ENCODE results near the gene BST2. TPM values are rescaled to one million over a fixed set of nuclear protein-coding genes. Genes with fewer than 3 reads are reported as not detected.

BST2 gene
- total RNA-seq, 4 donors from 2014 or later: 84.6 to 267 (median 195) TPM

DNA sequence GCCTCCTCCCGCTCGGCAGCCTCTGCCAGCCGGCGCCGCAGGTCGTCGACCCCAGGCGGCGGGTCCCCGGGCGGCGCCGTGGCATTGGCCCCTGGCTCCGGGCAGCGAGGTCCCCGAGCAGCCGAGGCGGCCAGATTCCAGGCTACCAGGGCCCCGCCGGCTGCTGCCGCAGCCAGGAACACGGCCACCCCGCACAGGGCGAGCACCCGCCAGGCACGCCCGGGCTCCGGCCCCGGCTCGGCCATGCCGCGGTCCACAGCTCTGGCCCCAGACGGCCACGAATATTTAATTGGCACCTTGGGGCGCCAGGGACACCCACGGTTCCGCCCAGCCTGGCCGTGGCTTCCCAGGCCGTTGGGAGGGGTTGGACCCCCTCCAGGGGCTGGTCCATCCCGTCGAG lies 11.5 kb downstream of the BST2 start, which contains the start of gene CCDC194:
TSS of gene CCDC194 (minus strand) at position 283 of the 400 bp plus-strand sequence. CDS start at position 245, 38 bp downstream.
- intact Hi-C loops (cut with DNase I; ENCODE audit: low total_unique reads): no loop called here

DNA sequence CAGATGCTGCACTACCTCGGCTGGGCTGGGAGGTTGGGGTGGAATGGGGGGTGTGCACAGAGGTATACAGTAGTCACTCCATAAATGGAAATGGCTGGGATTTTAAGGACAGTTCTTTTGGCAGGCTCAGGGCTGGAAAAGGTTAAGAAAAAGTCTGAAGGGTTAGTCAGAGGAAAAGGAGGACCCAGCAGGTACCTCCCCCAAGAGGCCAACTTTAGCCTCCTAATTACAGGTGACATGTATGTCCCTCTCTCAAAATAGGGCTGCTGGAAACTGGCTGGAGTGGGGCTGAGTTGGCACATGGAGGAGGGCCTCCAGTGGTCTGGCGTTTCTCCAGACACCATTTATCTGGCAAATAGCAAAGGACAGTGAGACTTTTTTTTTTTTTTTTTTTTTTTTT lies 12.4 kb downstream of the BST2 start:
- Histone ChIP-seq H3K27me3 (no peaks in the 10 kb centered on the region), H3K4me3 (no peak overlapping the region), H3K9me3 (no peaks in the 10 kb centered on the region), H3K27ac (no peak overlapping the region), H3K4me1 (no peaks in the 10 kb centered on the region), H3K36me3 (no peaks in the 10 kb centered on the region)
- DNase-seq: no peak
- intact Hi-C loops (cut with DNase I; ENCODE audit: low total_unique reads): no loop called here
- no peak for TF ChIP-seq POLR2A (IDR thresholded peaks at IDR 0.05)

More for the DNA sequence above, 11.5 kb downstream of the BST2 start, which contains the start of gene CCDC194:
- H3K27ac ChIP-seq: no peak within 1 kb of the TSS
- H3K36me3 ChIP-seq: no peaks in the 10 kb centered on the region
- no peaks in the 10 kb centered on the region for H3K9me3 ChIP-seq
- no peaks in the 10 kb centered on the region for H3K27me3 ChIP-seq
- no peak for DNase-seq
- no peaks in the 10 kb centered on the region for H3K4me1 ChIP-seq
- H3K4me3 ChIP-seq: no peak within 1 kb of the TSS
- TF ChIP-seq, protein P1, sequence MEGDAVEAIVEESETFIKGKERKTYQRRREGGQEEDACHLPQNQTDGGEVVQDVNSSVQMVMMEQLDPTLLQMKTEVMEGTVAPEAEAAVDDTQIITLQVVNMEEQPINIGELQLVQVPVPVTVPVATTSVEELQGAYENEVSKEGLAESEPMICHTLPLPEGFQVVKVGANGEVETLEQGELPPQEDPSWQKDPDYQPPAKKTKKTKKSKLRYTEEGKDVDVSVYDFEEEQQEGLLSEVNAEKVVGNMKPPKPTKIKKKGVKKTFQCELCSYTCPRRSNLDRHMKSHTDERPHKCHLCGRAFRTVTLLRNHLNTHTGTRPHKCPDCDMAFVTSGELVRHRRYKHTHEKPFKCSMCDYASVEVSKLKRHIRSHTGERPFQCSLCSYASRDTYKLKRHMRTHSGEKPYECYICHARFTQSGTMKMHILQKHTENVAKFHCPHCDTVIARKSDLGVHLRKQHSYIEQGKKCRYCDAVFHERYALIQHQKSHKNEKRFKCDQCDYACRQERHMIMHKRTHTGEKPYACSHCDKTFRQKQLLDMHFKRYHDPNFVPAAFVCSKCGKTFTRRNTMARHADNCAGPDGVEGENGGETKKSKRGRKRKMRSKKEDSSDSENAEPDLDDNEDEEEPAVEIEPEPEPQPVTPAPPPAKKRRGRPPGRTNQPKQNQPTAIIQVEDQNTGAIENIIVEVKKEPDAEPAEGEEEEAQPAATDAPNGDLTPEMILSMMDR (IDR thresholded peaks at IDR 0.05): no peak
- TF ChIP-seq POLR2A (IDR thresholded peaks at IDR 0.05): no peak

DNA sequence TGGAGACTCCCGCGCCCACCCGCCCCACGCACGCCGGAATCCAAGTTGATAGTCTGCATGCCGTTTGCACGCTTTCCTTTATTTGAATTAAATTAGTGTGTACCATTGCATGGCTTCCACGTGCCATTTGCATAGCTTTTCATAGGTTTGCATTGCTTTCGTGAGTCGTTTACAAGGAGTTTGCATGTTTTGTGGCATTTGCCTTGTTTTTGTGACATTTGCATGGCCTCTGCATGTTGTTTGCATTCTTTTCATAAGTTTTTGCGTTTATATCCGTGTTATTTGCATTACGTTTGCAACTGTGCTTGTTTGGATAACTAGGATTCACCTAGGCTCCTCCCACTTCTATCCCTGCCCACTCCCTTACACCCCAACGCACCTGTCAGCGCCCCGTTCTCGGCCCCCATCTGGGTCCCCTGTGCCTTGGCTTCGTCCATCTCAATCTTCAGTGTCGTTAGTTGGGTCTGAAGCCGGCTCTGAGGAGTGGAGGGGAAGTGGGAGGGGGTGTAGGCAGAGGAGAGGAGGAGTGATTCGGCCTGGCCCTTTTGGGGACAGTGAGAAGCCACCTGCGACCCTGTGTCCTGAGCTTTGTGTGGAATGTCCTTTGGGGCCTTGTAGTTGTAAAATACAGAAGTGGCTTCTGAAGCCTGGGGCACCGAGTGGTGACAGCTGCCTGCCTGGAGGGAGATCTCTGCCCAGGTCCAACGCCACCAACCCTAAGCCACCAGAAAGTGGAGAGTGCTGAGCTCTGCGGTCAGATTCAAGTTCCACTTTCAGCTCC lies 13.9 kb downstream of the BST2 start:
- H3K27me3 ChIP-seq: no peaks in the 10 kb centered on the region
- intact Hi-C loops (cut with DNase I; ENCODE audit: low total_unique reads): no loop called here
- peak overlapping the region in 1 of 2 donors; percentile 46 for H3K4me3 ChIP-seq
- DNase-seq: no peak
- no peaks in the 10 kb centered on the region for H3K9me3 ChIP-seq
- TF ChIP-seq POLR2A (IDR thresholded peaks at IDR 0.05): no peak
- H3K4me1 ChIP-seq: no peaks in the 10 kb centered on the region
- no peaks in the 10 kb centered on the region for H3K36me3 ChIP-seq
- no peak overlapping the region for H3K27ac ChIP-seq

DNA sequence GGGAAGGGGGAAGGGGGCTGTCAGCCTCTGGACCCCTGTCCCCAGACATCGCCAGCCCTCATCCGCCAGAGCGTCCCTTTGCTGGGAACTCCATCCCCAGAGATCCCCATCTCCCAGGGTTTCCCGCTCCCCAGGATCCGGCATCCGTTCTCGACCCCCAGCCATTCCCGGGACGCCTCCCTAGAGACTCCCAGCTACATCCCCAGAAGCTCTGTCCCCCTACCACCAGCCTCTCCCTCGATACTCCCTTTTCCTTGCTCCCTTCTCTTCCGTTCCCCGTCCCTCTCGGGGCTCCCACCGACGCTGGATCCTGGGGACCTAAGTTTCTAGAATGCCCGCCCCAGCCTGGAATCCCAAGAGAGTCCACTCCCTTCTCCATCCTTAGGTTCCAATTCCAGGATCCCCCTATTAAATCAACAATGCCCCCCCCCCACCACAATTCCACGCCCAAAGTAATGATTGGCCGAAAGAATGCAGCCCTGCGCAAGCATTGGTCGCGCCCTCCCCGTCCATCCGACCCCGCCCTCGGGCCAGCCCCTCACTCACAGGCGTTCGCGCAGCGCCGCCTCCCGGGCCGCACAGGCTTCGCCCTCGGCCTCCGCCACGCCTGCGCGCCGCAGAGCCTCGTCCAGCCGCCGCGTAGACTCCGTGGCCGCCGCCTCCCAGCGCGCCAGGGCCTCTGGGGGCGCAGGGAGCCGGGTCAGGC lies 14.6 kb downstream of the BST2 start:
- Histone ChIP-seq H3K27me3 (no peaks in the 10 kb centered on the region), H3K9me3 (no peaks in the 10 kb centered on the region), H3K27ac (peak overlapping the region; percentile 31), H3K4me1 (no peaks in the 10 kb centered on the region), H3K4me3 (peak overlapping the region; percentile 38 to 46), H3K36me3 (no peaks in the 10 kb centered on the region)
- TF ChIP-seq, protein P1 (IDR thresholded peaks at IDR 0.05): peak; percentile 53 to 96 (median 90)
- TF ChIP-seq POLR2A (IDR thresholded peaks at IDR 0.05): peak; percentile 17 to 35
- intact Hi-C loops (cut with DNase I; ENCODE audit: low total_unique reads): no loop called here
- DNase-seq: peak; percentile 89 to 90

DNA sequence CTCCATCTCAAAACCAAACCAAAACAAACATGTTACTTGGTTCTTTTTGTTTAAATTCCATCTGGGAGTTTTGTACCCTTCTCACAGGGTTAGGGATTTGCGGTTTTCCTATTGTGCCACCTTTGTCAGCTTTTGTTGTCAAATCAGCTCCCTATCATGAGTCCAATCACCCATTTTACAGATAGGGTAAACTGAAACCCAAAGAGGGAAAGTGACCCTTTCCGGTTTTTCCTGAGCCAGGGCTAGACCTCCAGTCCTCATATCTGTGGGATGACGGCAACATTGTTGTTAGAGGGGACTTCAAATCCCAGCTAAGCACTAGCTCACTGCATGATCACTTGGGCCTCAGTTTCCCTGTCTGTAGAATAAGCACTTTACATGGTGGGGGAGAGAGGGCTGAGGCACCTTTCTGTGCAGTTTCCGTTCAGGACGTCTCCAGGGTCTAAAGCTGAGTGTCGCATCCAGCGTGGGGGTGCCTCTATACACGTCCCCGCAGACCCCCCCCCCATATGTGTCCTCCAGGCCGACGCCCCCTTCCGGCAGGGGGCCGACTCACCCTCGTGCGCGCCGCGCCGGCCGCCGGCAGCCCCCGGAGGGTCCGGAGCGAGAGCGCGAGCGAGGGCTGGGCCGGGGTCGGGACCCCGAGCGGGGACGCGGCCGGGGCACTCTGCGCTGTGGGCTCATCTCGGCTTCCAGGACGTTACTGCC lies 15.3 kb downstream of the BST2 start:
- H3K4me1 ChIP-seq: no peaks in the 10 kb centered on the region
- H3K36me3 ChIP-seq: no peaks in the 10 kb centered on the region
- intact Hi-C loops (cut with DNase I; ENCODE audit: low total_unique reads): loop anchor here (5.0 kb wide), 1 partner anchor 48 kb away; no protein-coding TSS in a partner anchor
- H3K27ac ChIP-seq: peak overlapping the region; percentile 31
- no peaks in the 10 kb centered on the region for H3K9me3 ChIP-seq
- peak overlapping the region; percentile 38 to 46 for H3K4me3 ChIP-seq
- no peak for DNase-seq
- TF ChIP-seq POLR2A (IDR thresholded peaks at IDR 0.05): no peak
- TF ChIP-seq, protein P1 (IDR thresholded peaks at IDR 0.05): no peak
- H3K27me3 ChIP-seq: no peaks in the 10 kb centered on the region
